HepG2 (cell line): ENCODE measurements around the gene PSMD3. TPM values are rescaled to one million over a fixed set of nuclear protein-coding genes. Genes with fewer than 3 reads are reported as not detected.

Source experiments
- ASH2L ChIP-seq: fragments of 300-600, 200-600 bp; sonication (generic); IDR thresholded peaks from 2 replicates; pipeline ENCODE4 v1.7.0; 2017; ENCODE audit warnings: low read depth, mild to moderate bottlenecking, moderate library complexity, mixed read lengths, low read length; ENCODE audit not compliant: insufficient read length
- ATF6 ChIP-seq: sonication (generic); formaldehyde crosslinking; conservative IDR thresholded peaks from 2 replicates; pipeline ENCODE4 v1.4.0; 2020; ENCODE audit warnings: missing genetic modification reagents
- CBX5 ChIP-seq: sonication (generic); formaldehyde crosslinking; IDR thresholded peaks from 2 replicates; pipeline ENCODE4 v1.4.0; 2020; ENCODE audit warnings: missing genetic modification reagents, borderline replicate concordance
- CHD4 ChIP-seq: fragments of 200-600 bp; sonication (generic); IDR thresholded peaks from 2 replicates; pipeline ENCODE4 v1.7.0; 2017; ENCODE audit warnings: mild to moderate bottlenecking, low read length, borderline replicate concordance
- FOXA1 ChIP-seq, 2 experiments: fragments of 450-650 bp in 1 of 2; sonication (generic) in 1 of 2; formaldehyde crosslinking in 1 of 2; IDR thresholded peaks; 2 replicates each; pipeline versions ENCODE4 v1.4.0 to v1.6.1; 2016 to 2020; ENCODE audit warnings: missing genetic modification reagents in 1 of 2
- FOXK2 ChIP-seq: fragments of 450-650 bp; IDR thresholded peaks from 2 replicates; pipeline ENCODE4 v1.6.1; 2016
- JDP2 ChIP-seq: sonication (generic); formaldehyde crosslinking; IDR thresholded peaks from 2 replicates; pipeline ENCODE4 v1.8.1; 2022; ENCODE audit warnings: missing genetic modification reagents, borderline replicate concordance
- KLF11 ChIP-seq: IDR thresholded peaks from 2 replicates; pipeline ENCODE4 v1.6.1; 2016; ENCODE audit warnings: missing compliant biosample characterization
- KLF12 ChIP-seq: sonication (generic); formaldehyde crosslinking; IDR thresholded peaks from 2 replicates; pipeline ENCODE4 v1.4.0; 2020; ENCODE audit warnings: missing genetic modification reagents, borderline replicate concordance
- LBX2 ChIP-seq: sonication (generic); formaldehyde crosslinking; IDR thresholded peaks from 2 replicates; pipeline ENCODE4 v1.5.0; 2020; ENCODE audit warnings: missing genetic modification reagents, mild to moderate bottlenecking, borderline replicate concordance
- MBD4 ChIP-seq: IDR thresholded peaks from 2 replicates; pipeline ENCODE4 v1.6.1; 2012; ENCODE audit warnings: low read length, inconsistent platforms, borderline replicate concordance
- NR2C2 ChIP-seq: sonication (generic); formaldehyde crosslinking; IDR thresholded peaks from 2 replicates; pipeline ENCODE4 v1.4.0; 2020; ENCODE audit warnings: missing genetic modification reagents, mild to moderate bottlenecking, moderate library complexity, borderline replicate concordance
- PHF21A ChIP-seq: sonication (generic); formaldehyde crosslinking; IDR thresholded peaks from 2 replicates; pipeline ENCODE4 v1.5.0; 2020; ENCODE audit warnings: mild to moderate bottlenecking, missing genetic modification reagents
- SMAD9 ChIP-seq: sonication (generic); formaldehyde crosslinking; IDR thresholded peaks from 2 replicates; pipeline ENCODE4 v1.5.1; 2020; ENCODE audit warnings: mild to moderate bottlenecking, missing genetic modification reagents
- SNAPC5 ChIP-seq: sonication (generic); formaldehyde crosslinking; IDR thresholded peaks from 2 replicates; pipeline ENCODE4 v1.8.1; 2023; ENCODE audit warnings: mild to moderate bottlenecking, missing genetic modification reagents, borderline replicate concordance
- TBP ChIP-seq: sonication (generic); formaldehyde crosslinking; IDR thresholded peaks from 2 replicates; pipeline ENCODE4 v1.5.0; 2020; ENCODE audit warnings: missing genetic modification reagents
- THAP7 ChIP-seq: sonication (generic); formaldehyde crosslinking; IDR thresholded peaks from 2 replicates; pipeline ENCODE4 v1.8.1; 2023; ENCODE audit warnings: mild to moderate bottlenecking, missing genetic modification reagents
- ZNF274 ChIP-seq: sonication (generic); formaldehyde crosslinking; IDR thresholded peaks from 2 replicates; pipeline ENCODE4 v1.5.1; 2020; ENCODE audit warnings: mild to moderate bottlenecking, missing genetic modification reagents
- ZNF335 ChIP-seq: sonication (generic); formaldehyde crosslinking; IDR thresholded peaks from 2 replicates; pipeline ENCODE4 v1.4.0; 2020; ENCODE audit warnings: missing genetic modification reagents
- ZNF34 ChIP-seq: sonication (generic); formaldehyde crosslinking; IDR thresholded peaks from 2 replicates; pipeline ENCODE4 v1.4.0; 2020; ENCODE audit warnings: mild to moderate bottlenecking, missing genetic modification reagents, borderline replicate concordance
- ZNF496 ChIP-seq: sonication (generic); formaldehyde crosslinking; IDR thresholded peaks from 2 replicates; pipeline ENCODE4 v1.8.1; 2023; ENCODE audit warnings: mild to moderate bottlenecking, moderate library complexity, missing genetic modification reagents; ENCODE audit not compliant: insufficient replicate concordance
- ZNF530 ChIP-seq: sonication (generic); formaldehyde crosslinking; IDR thresholded peaks from 2 replicates; pipeline ENCODE4 v1.5.0; 2020; ENCODE audit warnings: low read depth, mild to moderate bottlenecking, missing genetic modification reagents
- ZNF678 ChIP-seq: sonication (generic); formaldehyde crosslinking; IDR thresholded peaks from 2 replicates; pipeline ENCODE4 v1.4.0; 2020; ENCODE audit warnings: mild to moderate bottlenecking, missing genetic modification reagents
- polyA plus RNA-seq, 8 experiments: library from polyadenylated mRNA; depleted of rRNA in 3 of 8; stranded (reverse) in 7 of 8; unstranded in 1 of 8; fragments of >200 nt; fragmentation: Illumina TruSeq in 4 of 8; extraction: Trizol in 4 of 8; gene quantifications; 2 replicates each; pipeline versions ENCODE4 v1.2.1 to v1.2.3, GENCODE V29; 2011 to 2016; ENCODE audit warnings: low read depth in 4 of 8, missing spikeins in 1 of 8, mixed read lengths in 1 of 8; ENCODE audit not compliant: insufficient read depth in 1 of 8
- total RNA-seq, 5 experiments: library from RNA; depleted of rRNA; stranded (reverse); fragments of >200 nt; fragmentation: Illumina TruSeq; extraction: Trizol; gene quantifications; 2 replicates each; pipeline ENCODE4 v1.2.3, GENCODE V29; 2016; ENCODE audit warnings: low read depth in 1 of 5
- TF ChIP-seq, protein P1 (sequence below): sonication (generic); IDR thresholded peaks from 2 replicates; pipeline ENCODE4 v1.6.1; 2016; ENCODE audit warnings: low read depth, borderline replicate concordance
- TF ChIP-seq, protein P2 (sequence below): sonication (generic); formaldehyde crosslinking; IDR thresholded peaks from 2 replicates; pipeline ENCODE4 v1.9.0; 2021; ENCODE audit warnings: missing genetic modification reagents, mild to moderate bottlenecking, borderline replicate concordance

PSMD3 gene
- total and polyA plus RNA-seq, 2 of the 13 experiments (the other 11 are each of a cell fraction or from before 2014, with no cell fraction given), result 97.4 to 146 TPM

- no peak for TF ChIP-seq THAP7
- no peak for TF ChIP-seq CHD4
- TF ChIP-seq ZNF274 (CRISPR knock-in tag), result peak; percentile 66; the same call in 1 of the 2 replicates
- TF ChIP-seq JDP2 (CRISPR knock-in tag), result no peak
- TF ChIP-seq PHF21A (CRISPR knock-in tag), result no peak
- no peak for TF ChIP-seq MBD4
- TF ChIP-seq ZNF496 (CRISPR knock-in tag), result no peak
- no peak for TF ChIP-seq SNAPC5 (CRISPR knock-in tag)
- TF ChIP-seq FOXK2, result no peak
- TF ChIP-seq NR2C2 (CRISPR knock-in tag), result no peak
- TF ChIP-seq TBP, result no peak
- no peak for TF ChIP-seq ASH2L
- no peak for TF ChIP-seq ZNF34 (CRISPR knock-in tag)
- no peak for TF ChIP-seq ZNF678 (CRISPR knock-in tag)
- TF ChIP-seq CBX5 (CRISPR knock-in tag), result no peak
- TF ChIP-seq ATF6 (CRISPR knock-in tag), result no peak
- TF ChIP-seq, protein P1, sequence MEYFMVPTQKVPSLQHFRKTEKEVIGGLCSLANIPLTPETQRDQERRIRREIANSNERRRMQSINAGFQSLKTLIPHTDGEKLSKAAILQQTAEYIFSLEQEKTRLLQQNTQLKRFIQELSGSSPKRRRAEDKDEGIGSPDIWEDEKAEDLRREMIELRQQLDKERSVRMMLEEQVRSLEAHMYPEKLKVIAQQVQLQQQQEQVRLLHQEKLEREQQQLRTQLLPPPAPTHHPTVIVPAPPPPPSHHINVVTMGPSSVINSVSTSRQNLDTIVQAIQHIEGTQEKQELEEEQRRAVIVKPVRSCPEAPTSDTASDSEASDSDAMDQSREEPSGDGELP, result no peak
- TF ChIP-seq FOXA1 (IDR thresholded peaks at IDR 0.05), result no peak
- no peak for TF ChIP-seq FOXA1 (CRISPR knock-in tag; IDR thresholded peaks at IDR 0.05)
- TF ChIP-seq, protein P2, sequence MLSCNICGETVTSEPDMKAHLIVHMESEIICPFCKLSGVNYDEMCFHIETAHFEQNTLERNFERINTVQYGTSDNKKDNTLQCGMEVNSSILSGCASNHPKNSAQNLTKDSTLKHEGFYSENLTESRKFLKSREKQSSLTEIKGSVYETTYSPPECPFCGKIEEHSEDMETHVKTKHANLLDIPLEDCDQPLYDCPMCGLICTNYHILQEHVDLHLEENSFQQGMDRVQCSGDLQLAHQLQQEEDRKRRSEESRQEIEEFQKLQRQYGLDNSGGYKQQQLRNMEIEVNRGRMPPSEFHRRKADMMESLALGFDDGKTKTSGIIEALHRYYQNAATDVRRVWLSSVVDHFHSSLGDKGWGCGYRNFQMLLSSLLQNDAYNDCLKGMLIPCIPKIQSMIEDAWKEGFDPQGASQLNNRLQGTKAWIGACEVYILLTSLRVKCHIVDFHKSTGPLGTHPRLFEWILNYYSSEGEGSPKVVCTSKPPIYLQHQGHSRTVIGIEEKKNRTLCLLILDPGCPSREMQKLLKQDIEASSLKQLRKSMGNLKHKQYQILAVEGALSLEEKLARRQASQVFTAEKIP, result no peak
- no peak for TF ChIP-seq ZNF335
- TF ChIP-seq KLF12 (CRISPR knock-in tag), result no peak
- TF ChIP-seq KLF11 (CRISPR knock-in tag), result no peak
- no peak for TF ChIP-seq SMAD9 (CRISPR knock-in tag)
- TF ChIP-seq LBX2 (CRISPR knock-in tag), result no peak
- TF ChIP-seq ZNF530 (CRISPR knock-in tag), result no peak
These were observed 46.4 kb downstream of the PSMD3 start (continued) for GRCh38 chr17:40026816-40027613.
